Stomach (tissue), 4 donors: ENCODE data around the gene PRDM2.

Source experiments
- EP300 ChIP-seq: sonication (generic); formaldehyde crosslinking; IDR thresholded peaks from one replicate; pipeline ENCODE4 v1.6.1; 2017; ENCODE audit warnings: antibody characterized with exemption
- POLR2AphosphoS5 ChIP-seq, 3 donors: sonication (generic); formaldehyde crosslinking; IDR thresholded peaks; one replicate each; pipeline ENCODE4 v1.6.1; 2016; ENCODE audit warnings: antibody characterized with exemption in 3 of 3
- TF ChIP-seq, protein P1 (sequence below), 7 experiments: fragments of 450-650 bp in 4 of 7; fragments of 200-600 bp in 3 of 7; sonication (generic) in 3 of 7; IDR thresholded peaks; one replicate each; pipeline ENCODE4 v1.5.1; 2016 to 2019; ENCODE audit warnings: antibody characterized with exemption in 7 of 7, control low read depth in 2 of 7, mild to moderate bottlenecking in 1 of 7

DNA sequence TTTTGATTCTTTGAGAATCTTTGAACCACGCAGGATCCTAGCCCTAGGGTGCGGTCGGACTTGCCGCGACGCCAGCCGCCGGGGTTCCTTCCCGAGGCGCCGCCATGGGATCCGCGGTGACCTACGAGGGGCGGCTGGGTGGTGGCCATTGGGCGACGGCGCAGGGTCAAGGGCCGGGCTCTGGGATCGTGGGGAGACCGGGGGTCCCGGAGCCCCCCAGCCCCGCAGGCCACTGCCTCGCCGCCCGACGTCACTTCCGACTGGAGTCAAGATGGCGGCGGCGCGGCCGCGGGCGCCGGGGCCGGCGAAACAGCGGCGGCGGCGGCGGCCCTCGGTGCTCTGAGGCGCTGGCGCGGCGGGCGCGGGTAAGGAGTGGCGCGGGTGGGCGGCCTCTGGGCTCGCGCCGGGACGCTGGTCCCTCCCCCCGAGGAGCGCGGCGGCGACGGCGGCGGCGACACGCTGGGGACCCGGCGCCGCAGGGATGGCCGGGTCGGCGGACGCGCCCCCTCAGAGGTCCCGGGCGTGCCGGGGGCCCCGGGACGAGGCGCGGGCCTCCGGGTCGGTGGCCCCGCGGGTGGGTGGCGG, at the start of gene PRDM2:
- TF ChIP-seq, protein P1, sequence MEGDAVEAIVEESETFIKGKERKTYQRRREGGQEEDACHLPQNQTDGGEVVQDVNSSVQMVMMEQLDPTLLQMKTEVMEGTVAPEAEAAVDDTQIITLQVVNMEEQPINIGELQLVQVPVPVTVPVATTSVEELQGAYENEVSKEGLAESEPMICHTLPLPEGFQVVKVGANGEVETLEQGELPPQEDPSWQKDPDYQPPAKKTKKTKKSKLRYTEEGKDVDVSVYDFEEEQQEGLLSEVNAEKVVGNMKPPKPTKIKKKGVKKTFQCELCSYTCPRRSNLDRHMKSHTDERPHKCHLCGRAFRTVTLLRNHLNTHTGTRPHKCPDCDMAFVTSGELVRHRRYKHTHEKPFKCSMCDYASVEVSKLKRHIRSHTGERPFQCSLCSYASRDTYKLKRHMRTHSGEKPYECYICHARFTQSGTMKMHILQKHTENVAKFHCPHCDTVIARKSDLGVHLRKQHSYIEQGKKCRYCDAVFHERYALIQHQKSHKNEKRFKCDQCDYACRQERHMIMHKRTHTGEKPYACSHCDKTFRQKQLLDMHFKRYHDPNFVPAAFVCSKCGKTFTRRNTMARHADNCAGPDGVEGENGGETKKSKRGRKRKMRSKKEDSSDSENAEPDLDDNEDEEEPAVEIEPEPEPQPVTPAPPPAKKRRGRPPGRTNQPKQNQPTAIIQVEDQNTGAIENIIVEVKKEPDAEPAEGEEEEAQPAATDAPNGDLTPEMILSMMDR (IDR thresholded peaks at IDR 0.05): no peak
- TF ChIP-seq EP300 (no peak), POLR2AphosphoS5 (IDR thresholded peaks at IDR 0.05) (no peak)
